IMR-90 (cell line): ENCODE measurements around the gene IL1RAP. TPM values are rescaled to one million over a fixed set of nuclear protein-coding genes. Genes with fewer than 3 reads are reported as not detected.
A peak's percentile ranks its signal among the peaks of the same experiment; 100 is the strongest.

ENCODE experiments used
- ATAC-seq: fragments of 200-7000 bp; cut with Tn5 transposase; 2 replicates; pipeline ENCODE4 v1.9.1; 2020; ENCODE audit warnings: low read depth, mild to moderate bottlenecking, moderate library complexity
- BruUV-seq: library from RNA; stranded (reverse); fragments of 400-500 nt; replicated peaks from 2 replicates; lab custom pipeline; 2021; lab: Mats Ljungman, UMichigan
- CTCF ChIA-PET: fragments of 300-600 bp; formaldehyde crosslinking; extraction: SDS; loops from one replicate; lab custom pipeline; 2021; ENCODE audit warnings: antibody characterized with exemption; lab: Yijun Ruan, JAX
- POLR2A ChIA-PET: fragments of 300-600 bp; sonication (Branson Sonifier 250); formaldehyde crosslinking; loops from one replicate; lab custom pipeline; 2022; ENCODE audit warnings: antibody characterized with exemption; ENCODE audit not compliant: unreplicated experiment; lab: Charles Lee
- DNase-seq: peaks from one replicate; pipeline ENCODE4 v3.0.0; 2013
- H2AFZ ChIP-seq: replicated peaks from 2 replicates; pipeline ENCODE3; 2013; ENCODE audit warnings: low read length, mild to moderate bottlenecking; ENCODE audit not compliant: poor library complexity
- H2AK5ac ChIP-seq: 2 replicates; pipeline ENCODE4 v1.6.1; 2013; ENCODE audit warnings: low read depth, low read length, inconsistent platforms
- H2AK9ac ChIP-seq: replicated peaks from 2 replicates; pipeline ENCODE3; 2013; ENCODE audit warnings: mild to moderate bottlenecking, low read depth, low read length, moderate library complexity; ENCODE audit not compliant: poor library complexity
- H2BK120ac ChIP-seq: 2 replicates; pipeline ENCODE4 v1.6.1; 2013; ENCODE audit warnings: low read depth, low read length, inconsistent platforms
- H2BK15ac ChIP-seq: 3 replicates; pipeline ENCODE4 v1.6.1; 2013; ENCODE audit warnings: low read depth, low read length, inconsistent platforms
- H2BK20ac ChIP-seq: 2 replicates; pipeline ENCODE4 v1.6.1; 2013; ENCODE audit warnings: low read depth, mild to moderate bottlenecking, inconsistent platforms, low read length, moderate library complexity
- H2BK5ac ChIP-seq: 2 replicates; pipeline ENCODE4 v1.6.1; 2013; ENCODE audit warnings: mild to moderate bottlenecking, low read depth, low read length, inconsistent platforms; ENCODE audit not compliant: poor library complexity, severe bottlenecking
- H3K14ac ChIP-seq: replicated peaks from 2 replicates; pipeline ENCODE4 v1.6.1; 2013; ENCODE audit warnings: low read depth, low read length, inconsistent platforms
- H3K18ac ChIP-seq: 2 replicates; pipeline ENCODE4 v1.6.1; 2013; ENCODE audit warnings: low read depth, low read length, control low read depth
- H3K23ac ChIP-seq: 2 replicates; pipeline ENCODE4 v1.6.1; 2013; ENCODE audit warnings: low read depth, low read length, inconsistent platforms
- H3K27ac ChIP-seq: 2 replicates; pipeline ENCODE4 v1.5.1; 2013; ENCODE audit warnings: mild to moderate bottlenecking, control low read depth, low read length; ENCODE audit not compliant: insufficient read depth
- H3K27me3 ChIP-seq: 2 replicates; pipeline ENCODE4 v1.6.1; 2013; ENCODE audit warnings: low read length; ENCODE audit not compliant: control insufficient read depth, insufficient read depth
- H3K36me3 ChIP-seq: 2 replicates; pipeline ENCODE4 v1.6.1; 2013; ENCODE audit warnings: low read length, mixed read lengths; ENCODE audit not compliant: control insufficient read depth, insufficient read depth
- H3K4ac ChIP-seq: 2 replicates; pipeline ENCODE4 v1.6.1; 2013; ENCODE audit warnings: low read depth, low read length, inconsistent platforms
- H3K4me1 ChIP-seq: 2 replicates; pipeline ENCODE4 v1.6.1; 2013; ENCODE audit warnings: low read length, mixed read lengths; ENCODE audit not compliant: control insufficient read depth, insufficient read depth
- H3K4me2 ChIP-seq: 2 replicates; pipeline ENCODE4 v1.6.1; 2013; ENCODE audit warnings: low read depth, mild to moderate bottlenecking, control low read depth, low read length, moderate library complexity
- H3K4me3 ChIP-seq: 2 replicates; pipeline ENCODE4 v1.5.1; 2013; ENCODE audit warnings: low read depth, mild to moderate bottlenecking, control low read depth, low read length, moderate library complexity; ENCODE audit not compliant: insufficient read depth
- H3K56ac ChIP-seq: 2 replicates; pipeline ENCODE4 v1.6.1; 2013; ENCODE audit warnings: low read length, inconsistent platforms; ENCODE audit not compliant: insufficient read depth; ENCODE audit errors: extremely low read depth
- H3K79me1 ChIP-seq, 2 experiments: 2 replicates each; pipeline ENCODE4 v1.6.1; 2013; ENCODE audit warnings: low read length in 2 of 2, inconsistent platforms in 1 of 2, low read depth in 1 of 2
- H3K9ac ChIP-seq: 2 replicates; pipeline ENCODE4 v1.6.1; 2013; ENCODE audit warnings: low read depth, low read length, control low read depth
- H3K9me1 ChIP-seq: 2 replicates; pipeline ENCODE4 v1.6.1; 2013; ENCODE audit warnings: low read length, inconsistent platforms; ENCODE audit not compliant: insufficient read depth
- H3K9me3 ChIP-seq: 2 replicates; pipeline ENCODE4 v1.6.1; 2013; ENCODE audit warnings: low read length; ENCODE audit not compliant: control insufficient read depth, insufficient read depth
- H4K20me1 ChIP-seq: 2 replicates; pipeline ENCODE4 v1.6.1; 2013; ENCODE audit warnings: low read length, inconsistent platforms; ENCODE audit not compliant: insufficient read depth
- H4K5ac ChIP-seq: 2 replicates; pipeline ENCODE4 v1.6.1; 2013; ENCODE audit warnings: mild to moderate bottlenecking, low read depth, low read length, control low read depth
- H4K8ac ChIP-seq, 2 experiments: 2 replicates each; pipeline ENCODE4 v1.6.1; 2013; ENCODE audit warnings: low read depth in 2 of 2, low read length in 2 of 2, control low read depth in 1 of 2, inconsistent platforms in 1 of 2
- H4K91ac ChIP-seq: 2 replicates; pipeline ENCODE4 v1.6.1; 2013; ENCODE audit warnings: low read depth, low read length, inconsistent platforms; ENCODE audit not compliant: insufficient read depth
- NFE2L2 ChIP-seq: fragments of 150-350 bp; IDR thresholded peaks from 2 replicates; pipeline ENCODE4 v1.6.1; 2016; ENCODE audit warnings: low read depth, mild to moderate bottlenecking, low read length
- RAD21 ChIP-seq: IDR thresholded peaks from 2 replicates; pipeline ENCODE4 v1.6.1; 2012; ENCODE audit warnings: low read length, improper control_type of control experiment
- WGBS, 2 experiments: methylation state at CpG; one replicate each; pipeline versions ENCODE4 v1.1.5 to v1.1.7; 2013; ENCODE audit warnings: missing lambda C conversion rate in 2 of 2; ENCODE audit not compliant: insufficient read length in 1 of 2; ENCODE audit errors: extremely low coverage in 2 of 2; 5-methylcytosine and 5-hydroxymethylcytosine counted together
- dilution Hi-C: fragments of 300-500 bp; cut with HindIII; formaldehyde crosslinking; loops from one replicate; pipeline ENCODE4 v1.14.3; 2018; ENCODE audit warnings: low sequenced_read_pairs; ENCODE audit not compliant: unreplicated experiment
- in situ Hi-C: fragments of 300-500 bp; cut with MboI; formaldehyde crosslinking; loops from 3 replicates; pipeline ENCODE4 v1.14.3; 2019; ENCODE audit warnings: low sequenced_read_pairs, inconsistent platforms, mixed read lengths
- intact Hi-C: fragments of 100-400 bp; cut with micrococcal nuclease; formaldehyde crosslinking; loops from 2 replicates; pipeline ENCODE4 v1.10.0; 2022
- polyA plus RNA-seq, 3 experiments: library from polyadenylated mRNA; depleted of rRNA; stranded (reverse); fragments of >200 nt; gene quantifications; 2 replicates each; pipeline ENCODE4 v1.2.3, GENCODE V29; 2012; ENCODE audit warnings: low replicate concordance in 1 of 3
- total RNA-seq: library from RNA; depleted of rRNA; stranded (reverse); fragments of >200 nt; gene quantifications from 2 replicates; pipeline ENCODE4 v1.2.3, GENCODE V29; 2012

The IL1RAP gene
- total and polyA plus RNA-seq, 2 of the 4 experiments (the other 2 are of a cell fraction), result 8.3 to 11.3 TPM

DNA sequence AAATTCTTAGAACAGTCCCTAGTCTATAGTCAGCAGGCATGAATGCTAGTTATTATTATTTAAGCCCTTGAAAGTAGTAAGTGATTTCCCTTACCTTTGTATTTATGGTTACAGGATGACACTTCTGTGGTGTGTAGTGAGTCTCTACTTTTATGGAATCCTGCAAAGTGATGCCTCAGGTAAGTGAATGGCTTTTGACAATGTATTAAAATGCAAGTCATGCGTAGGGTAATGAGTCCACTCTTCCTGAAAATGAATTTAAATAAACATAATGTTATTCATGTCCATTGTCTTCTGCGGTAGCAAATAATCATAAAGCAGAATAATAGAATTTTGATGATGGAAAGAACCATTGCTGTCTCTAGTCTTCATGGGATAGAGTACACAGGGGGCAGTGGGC is 50.3 kb downstream of the IL1RAP start:
- H3K27ac ChIP-seq, result no peak overlapping the region
- no peak overlapping the region for H2BK120ac ChIP-seq
- H4K5ac ChIP-seq, result no peak overlapping the region
- H3K9ac ChIP-seq, result no peak overlapping the region
- no peaks in the 10 kb centered on the region for H3K27me3 ChIP-seq
- no peak overlapping the region for H2BK20ac ChIP-seq
- H3K4me1 ChIP-seq, result peaks cover 4% of the 10 kb centered on the region
- ChIA-PET POLR2A (no interaction called here), CTCF (no interaction called here)
- no peak overlapping the region for H3K4me3 ChIP-seq
- in situ Hi-C loops, result no loop called here
- no peak overlapping the region for H3K23ac ChIP-seq
- no peak overlapping the region for H2AK9ac ChIP-seq
- intact Hi-C loops, result no loop called here
- H2BK5ac ChIP-seq, result no peak overlapping the region
- dilution Hi-C loops, result no loop called here
- no peak overlapping the region for H4K8ac ChIP-seq
- H3K9me3 ChIP-seq, result no peaks in the 10 kb centered on the region
- H4K91ac ChIP-seq, result no peak overlapping the region
- no CpG with 5 or more reads among the region's 2 CpGs for WGBS, 2 experiments
- H4K20me1 ChIP-seq, result no peaks in the 10 kb centered on the region
- TF ChIP-seq RAD21 (no peak), NFE2L2 (0 out of 2 replicates have a peak, but pooled peaks have one; percentile 52)
- H3K56ac ChIP-seq, result no peak overlapping the region
- H3K18ac ChIP-seq, result no peak overlapping the region
- no peak overlapping the region for H3K4ac ChIP-seq
- peaks cover 5% of the 10 kb centered on the region; the same call in 1 of the 2 replicates for H3K9me1 ChIP-seq
- DNase-seq (no peak), ATAC-seq (no peak)
- H3K4me2 ChIP-seq, result no peak overlapping the region
- H3K36me3 ChIP-seq, result no peaks in the 10 kb centered on the region
- H3K79me1 ChIP-seq, result peaks cover 0 to 3% of the 10 kb centered on the region in 2 experiments; a peak in 1 of 4 replicates
- no TSS peak for BruUV-seq
- no peak overlapping the region for H2BK15ac ChIP-seq
- no peak overlapping the region for H2AK5ac ChIP-seq
- no peak overlapping the region for H2AFZ ChIP-seq
- H3K14ac ChIP-seq, result no peak overlapping the region
